ENCODE results near the gene ASB15.

Gene ASB15

GRCh38 chr7:123640583-123640982 is 39.0 kb downstream of the ASB15 start:
- TF ChIP-seq TAF1 (IDR thresholded peaks at IDR 0.05; ENCODE audit: low read depth), result no peak
- TF ChIP-seq TCF12 (IDR thresholded peaks at IDR 0.05; ENCODE audit: low read depth), result no peak
- TF ChIP-seq EGR1 (IDR thresholded peaks at IDR 0.05), result no peak
- no peak for TF ChIP-seq USF1 (IDR thresholded peaks at IDR 0.05)
- no peak for TF ChIP-seq CEBPB (IDR thresholded peaks at IDR 0.05)
- TF ChIP-seq, protein P1, sequence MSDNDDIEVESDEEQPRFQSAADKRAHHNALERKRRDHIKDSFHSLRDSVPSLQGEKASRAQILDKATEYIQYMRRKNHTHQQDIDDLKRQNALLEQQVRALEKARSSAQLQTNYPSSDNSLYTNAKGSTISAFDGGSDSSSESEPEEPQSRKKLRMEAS (IDR thresholded peaks at IDR 0.05), result no peak
- TF ChIP-seq CREB1 (IDR thresholded peaks at IDR 0.05; ENCODE audit: low read depth), result no peak
- no peak for TF ChIP-seq NFIC (IDR thresholded peaks at IDR 0.05)
- TF ChIP-seq EP300 (IDR thresholded peaks at IDR 0.05; ENCODE audit: borderline replicate concordance), result no peak
- no peak for TF ChIP-seq TEAD4 (IDR thresholded peaks at IDR 0.05)
- no peak for TF ChIP-seq FOXM1 (IDR thresholded peaks at IDR 0.05; ENCODE audit: borderline replicate concordance, low read depth)
- no peak for TF ChIP-seq YY1 (IDR thresholded peaks at IDR 0.05; ENCODE audit: low read depth)
- TF ChIP-seq RAD21 (IDR thresholded peaks at IDR 0.05; ENCODE audit: low read depth), result no peak
- no peak for TF ChIP-seq ZBTB7A (IDR thresholded peaks at IDR 0.05; ENCODE audit: low read depth)
- no peak for TF ChIP-seq REST (IDR thresholded peaks at IDR 0.05; ENCODE audit: low read depth)

DNA sequence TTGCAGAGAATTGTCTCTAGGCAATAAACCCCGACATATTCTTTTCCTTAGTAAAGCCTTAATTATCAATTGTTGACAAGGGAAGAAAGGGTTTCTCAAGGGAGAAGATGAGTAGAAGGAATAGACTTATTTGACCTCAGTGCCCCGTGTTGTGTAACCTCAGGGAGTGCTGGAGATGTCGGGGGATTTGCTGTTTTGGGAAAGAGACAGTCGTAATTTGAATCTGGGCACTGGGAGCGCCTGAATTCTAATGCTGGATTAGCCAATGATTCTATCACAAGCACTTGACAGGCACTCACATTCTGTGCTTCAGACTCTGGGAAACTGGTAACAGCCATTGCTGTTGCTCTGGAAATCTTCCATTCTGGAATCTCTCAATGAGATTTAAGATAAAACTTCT is 40.3 kb downstream of the ASB15 start:
- TF ChIP-seq EP300 (IDR thresholded peaks at IDR 0.05; ENCODE audit: borderline replicate concordance), result no peak

- TF ChIP-seq, protein P1 (IDR thresholded peaks at IDR 0.05), result peak; percentile 45; the same call in 1 of the 2 replicates
- TF ChIP-seq YY1 (IDR thresholded peaks at IDR 0.05; ENCODE audit: low read depth), result 0 out of 2 replicates have a peak, but pooled peaks have one; percentile 32
- no peak for TF ChIP-seq RAD21 (IDR thresholded peaks at IDR 0.05; ENCODE audit: low read depth)
- TF ChIP-seq TEAD4 (IDR thresholded peaks at IDR 0.05), result 0 out of 2 replicates have a peak, but pooled peaks have one; percentile 10
Observed at GRCh38 chr7:123643495-123644441, 42.1 kb downstream of the ASB15 start.

DNA sequence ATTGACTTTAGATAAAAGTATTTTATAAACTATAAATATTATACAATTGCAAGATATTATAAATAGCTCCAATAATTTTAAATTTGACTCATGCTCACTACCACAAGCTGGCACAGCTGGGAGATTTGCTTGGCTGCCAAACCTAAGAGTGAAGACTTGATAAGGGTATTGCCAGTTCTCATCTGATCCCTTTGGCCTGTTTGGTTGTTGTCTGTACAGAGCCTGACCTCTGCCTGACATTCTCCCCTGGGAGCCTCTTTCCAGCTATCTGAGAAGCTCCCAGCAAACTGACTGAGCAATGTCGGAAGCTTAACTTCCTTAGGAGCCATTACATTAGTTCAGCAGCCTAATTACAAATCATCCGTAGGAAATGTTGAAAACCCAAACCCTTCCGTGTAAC is 43.9 kb downstream of the ASB15 start:
- TF ChIP-seq, protein P1 (IDR thresholded peaks at IDR 0.05), result no peak

GRCh38 chr7:123647106-123647730 is 45.6 kb downstream of the ASB15 start:
- TF ChIP-seq REST (IDR thresholded peaks at IDR 0.05; ENCODE audit: low read depth), result no peak
- no peak for TF ChIP-seq CEBPB (IDR thresholded peaks at IDR 0.05)
- no peak for TF ChIP-seq EP300 (IDR thresholded peaks at IDR 0.05; ENCODE audit: borderline replicate concordance)
- no peak for TF ChIP-seq TAF1 (IDR thresholded peaks at IDR 0.05; ENCODE audit: low read depth)
- TF ChIP-seq TCF12 (IDR thresholded peaks at IDR 0.05; ENCODE audit: low read depth), result no peak
- TF ChIP-seq, protein P1 (IDR thresholded peaks at IDR 0.05), result no peak

DNA sequence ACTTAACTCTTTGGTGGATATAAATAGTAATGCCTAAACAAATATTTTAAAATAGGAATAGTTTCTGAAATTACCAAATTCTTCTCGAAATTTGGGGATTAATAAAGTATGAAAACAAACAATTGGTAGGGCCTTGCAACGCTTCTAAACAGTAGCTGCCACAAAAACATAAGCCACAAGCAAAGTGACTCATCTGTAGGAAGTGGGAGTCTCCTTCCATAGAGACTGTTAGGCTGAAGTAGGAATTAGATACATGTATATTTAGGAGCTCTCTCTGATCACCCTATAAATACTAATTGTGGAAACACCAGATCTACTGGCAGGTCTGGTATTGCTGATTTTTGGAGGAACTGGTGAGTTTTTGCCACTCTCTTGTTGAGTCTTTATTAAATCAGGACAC is 48.3 kb downstream of the ASB15 start:
- TF ChIP-seq, protein P1 (IDR thresholded peaks at IDR 0.05), result no peak

Data from Ishikawa (cell line).